SK-N-SH treated with all-trans-retinoic acid at 6 μM for 48 hours (cell line): ENCODE results near the gene WBP1L.

Source experiments
- ATAC-seq: fragments of 200-7000 bp; cut with Tn5 transposase; 3 replicates; pipeline ENCODE4 v1.9.1; 2020; ENCODE audit warnings: mild to moderate bottlenecking, moderate library complexity
- BACH2 ChIP-seq: fragments of 250-450 bp; sonication (Bioruptor Pico); IDR thresholded peaks from 2 replicates; pipeline ENCODE4 v1.9.0; 2021; ENCODE audit warnings: mild to moderate bottlenecking, borderline replicate concordance
- CREB5 ChIP-seq: fragments of 250-450 bp; sonication (Bioruptor Pico); IDR thresholded peaks from 2 replicates; pipeline ENCODE4 v1.5.1; 2020; ENCODE audit warnings: low read depth, mild to moderate bottlenecking, moderate library complexity
- CSDC2 ChIP-seq: fragments of 250-450 bp; sonication (Bioruptor Pico); IDR thresholded peaks from 2 replicates; pipeline ENCODE4 v1.5.0; 2020; ENCODE audit warnings: mild to moderate bottlenecking, moderate library complexity
- CSRNP3 ChIP-seq: fragments of 250-450 bp; sonication (Bioruptor Pico); IDR thresholded peaks from 2 replicates; pipeline ENCODE4 v1.5.1; 2021; ENCODE audit warnings: mild to moderate bottlenecking, moderate library complexity
- ESRRG ChIP-seq: fragments of 250-450 bp; sonication (Bioruptor Pico); IDR thresholded peaks from 2 replicates; pipeline ENCODE4 v1.6.1; 2021; ENCODE audit warnings: mild to moderate bottlenecking
- GLIS3 ChIP-seq: fragments of 250-450 bp; sonication (Bioruptor Pico); IDR thresholded peaks from 2 replicates; pipeline ENCODE4 v1.5.0; 2020; ENCODE audit warnings: mild to moderate bottlenecking, moderate library complexity
- ISL1 ChIP-seq: fragments of 250-450 bp; sonication (Bioruptor Pico); IDR thresholded peaks from 2 replicates; pipeline ENCODE4 v2.1.2; 2022; ENCODE audit warnings: mild to moderate bottlenecking, moderate library complexity
- OSR1 ChIP-seq: fragments of 250-450 bp; sonication (Bioruptor Pico); IDR thresholded peaks from 2 replicates; pipeline ENCODE4 v1.8.0; 2022; ENCODE audit warnings: moderate library complexity, mild to moderate bottlenecking, inconsistent platforms
- PATZ1 ChIP-seq: fragments of 250-450 bp; sonication (Bioruptor Pico); IDR thresholded peaks from 2 replicates; pipeline ENCODE4 v1.8.0; 2020; ENCODE audit warnings: mild to moderate bottlenecking, moderate library complexity, borderline replicate concordance
- POU6F1 ChIP-seq: fragments of 250-450 bp; sonication (Bioruptor Pico); IDR thresholded peaks from 2 replicates; pipeline ENCODE4 v1.8.0; 2021; ENCODE audit warnings: low read depth, mild to moderate bottlenecking, moderate library complexity, borderline replicate concordance
- PPARA ChIP-seq: fragments of 250-450 bp; sonication (Bioruptor Pico); IDR thresholded peaks from 2 replicates; pipeline ENCODE4 v1.5.0; 2020; ENCODE audit warnings: mild to moderate bottlenecking, borderline replicate concordance
- SNAI2 ChIP-seq: fragments of 250-450 bp; sonication (Bioruptor Pico); IDR thresholded peaks from 2 replicates; pipeline ENCODE4 v1.5.0; 2020; ENCODE audit warnings: mild to moderate bottlenecking, moderate library complexity
- TSHZ2 ChIP-seq: fragments of 250-450 bp; sonication (Bioruptor Pico); IDR thresholded peaks from 2 replicates; pipeline ENCODE4 v1.5.0; 2020; ENCODE audit warnings: mild to moderate bottlenecking, moderate library complexity
- ZFP3 ChIP-seq: fragments of 250-450 bp; sonication (Bioruptor Pico); IDR thresholded peaks from 2 replicates; pipeline ENCODE4 v1.5.0; 2020; ENCODE audit warnings: mild to moderate bottlenecking, moderate library complexity
- ZFP30 ChIP-seq: fragments of 450-650 bp; formaldehyde crosslinking; IDR thresholded peaks from 2 replicates; pipeline ENCODE4 v1.5.0; 2022; ENCODE audit warnings: mild to moderate bottlenecking, moderate library complexity
- ZNF565 ChIP-seq: fragments of 450-650 bp; formaldehyde crosslinking; conservative IDR thresholded peaks from 2 replicates; pipeline ENCODE4 v1.5.0; 2020; ENCODE audit warnings: low read depth, mild to moderate bottlenecking, moderate library complexity
- ZNF70 ChIP-seq: fragments of 450-650 bp; formaldehyde crosslinking; IDR thresholded peaks from 2 replicates; pipeline ENCODE4 v1.5.0; 2020; ENCODE audit warnings: mild to moderate bottlenecking, moderate library complexity
- ZNF8 ChIP-seq: fragments of 450-650 bp; formaldehyde crosslinking; IDR thresholded peaks from 2 replicates; pipeline ENCODE4 v1.5.0; 2020; ENCODE audit warnings: mild to moderate bottlenecking, moderate library complexity

The WBP1L gene

GRCh38 chr10:102855731-102856436 is 112.1 kb downstream of the WBP1L start:
- peak; percentile 72 for ATAC-seq
- TF ChIP-seq PATZ1 (CRISPR knock-in tag) = 0 out of 2 replicates have a peak, but pooled peaks have one; percentile 1

GRCh38 chr10:102856758-102857424 is 113.1 kb downstream of the WBP1L start:
- ATAC-seq = no peak
- TF ChIP-seq OSR1 (no peak), ZFP30 (CRISPR knock-in tag) (no peak), GLIS3 (CRISPR knock-in tag) (no peak), ZNF70 (CRISPR knock-in tag) (no peak), ZNF565 (CRISPR knock-in tag) (no peak), BACH2 (CRISPR knock-in tag) (no peak)
- TF ChIP-seq, all 23 proteins: peak for 0

- no peak for ATAC-seq
- TF ChIP-seq CREB5 (no peak), ISL1 (CRISPR knock-in tag) (no peak), ZNF8 (no peak)
These were observed 116.2 kb downstream of the WBP1L start for GRCh38 chr10:102859911-102860310.

GRCh38 chr10:102863660-102864059 is 119.9 kb downstream of the WBP1L start:
- no peak for ATAC-seq
- TF ChIP-seq ISL1 (CRISPR knock-in tag) (peak; percentile 74), SNAI2 (CRISPR knock-in tag) (no peak), CREB5 (peak; percentile 64; the same call in 1 of the 2 replicates), ZNF565 (CRISPR knock-in tag) (no peak)
- TF ChIP-seq, all 23 proteins: peak for 2

GRCh38 chr10:102865620-102866019 is 121.9 kb downstream of the WBP1L start:
- TF ChIP-seq GLIS3 (CRISPR knock-in tag) = no peak
- TF ChIP-seq POU6F1 (CRISPR knock-in tag) = no peak
- no peak for TF ChIP-seq SNAI2 (CRISPR knock-in tag)
- no peak for TF ChIP-seq ESRRG (CRISPR knock-in tag)
- no peak for TF ChIP-seq ISL1 (CRISPR knock-in tag)
- TF ChIP-seq PPARA = no peak
- TF ChIP-seq ZFP3 = no peak
- TF ChIP-seq CSDC2 (CRISPR knock-in tag) = no peak
- TF ChIP-seq ZNF70 (CRISPR knock-in tag) = no peak
- no peak for TF ChIP-seq CSRNP3
- TF ChIP-seq TSHZ2 (CRISPR knock-in tag) = no peak
- no peak for TF ChIP-seq ZNF565 (CRISPR knock-in tag)

More at GRCh38 chr10:102865620-102866019, 121.9 kb downstream of the WBP1L start:
- no peak for ATAC-seq
